Left forelimb (tissue), 1 donor: ENCODE measurements around the gene HES7.
"Not testable (repeated sequence)": the region's sequence is repeated elsewhere in the genome, so short reads cannot be mapped to it uniquely, and the experiment has no call there.

ENCODE experiments used
- DNase-seq: peaks from one replicate; pipeline ENCODE4 v3.0.0-alpha.2; 2018; ENCODE audit warnings: low spot score

HES7 gene

GRCh38 chr17:8100111-8100510, 23.8 kb downstream of the HES7 start:
- DNase-seq, result no peak

GRCh38 chr17:8096541-8096940, 27.4 kb downstream of the HES7 start:
- DNase-seq, result no peak

GRCh38 chr17:8095361-8095760, 28.5 kb downstream of the HES7 start:
- no peak for DNase-seq

- no peak for DNase-seq
Observed at GRCh38 chr17:8091033-8091687, 32.7 kb downstream of the HES7 start.

GRCh38 chr17:8089728-8090127, 34.2 kb downstream of the HES7 start:
- DNase-seq, result no peak

DNA sequence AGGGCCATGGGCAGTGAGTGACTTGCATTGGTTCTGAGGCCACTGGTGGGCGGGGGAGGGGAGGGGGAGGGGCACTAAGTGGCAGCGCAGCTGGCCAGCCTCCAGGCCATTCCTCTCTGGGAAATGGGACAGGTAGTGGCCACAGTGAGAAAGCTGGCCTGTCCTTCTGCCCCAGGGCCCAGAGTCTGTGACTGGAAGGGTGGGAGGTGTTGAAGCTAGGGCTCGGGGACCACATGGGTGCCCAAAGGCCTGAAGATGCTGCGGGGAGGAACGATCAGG, 36.0 kb downstream of the HES7 start:
- DNase-seq, result no peak

DNA sequence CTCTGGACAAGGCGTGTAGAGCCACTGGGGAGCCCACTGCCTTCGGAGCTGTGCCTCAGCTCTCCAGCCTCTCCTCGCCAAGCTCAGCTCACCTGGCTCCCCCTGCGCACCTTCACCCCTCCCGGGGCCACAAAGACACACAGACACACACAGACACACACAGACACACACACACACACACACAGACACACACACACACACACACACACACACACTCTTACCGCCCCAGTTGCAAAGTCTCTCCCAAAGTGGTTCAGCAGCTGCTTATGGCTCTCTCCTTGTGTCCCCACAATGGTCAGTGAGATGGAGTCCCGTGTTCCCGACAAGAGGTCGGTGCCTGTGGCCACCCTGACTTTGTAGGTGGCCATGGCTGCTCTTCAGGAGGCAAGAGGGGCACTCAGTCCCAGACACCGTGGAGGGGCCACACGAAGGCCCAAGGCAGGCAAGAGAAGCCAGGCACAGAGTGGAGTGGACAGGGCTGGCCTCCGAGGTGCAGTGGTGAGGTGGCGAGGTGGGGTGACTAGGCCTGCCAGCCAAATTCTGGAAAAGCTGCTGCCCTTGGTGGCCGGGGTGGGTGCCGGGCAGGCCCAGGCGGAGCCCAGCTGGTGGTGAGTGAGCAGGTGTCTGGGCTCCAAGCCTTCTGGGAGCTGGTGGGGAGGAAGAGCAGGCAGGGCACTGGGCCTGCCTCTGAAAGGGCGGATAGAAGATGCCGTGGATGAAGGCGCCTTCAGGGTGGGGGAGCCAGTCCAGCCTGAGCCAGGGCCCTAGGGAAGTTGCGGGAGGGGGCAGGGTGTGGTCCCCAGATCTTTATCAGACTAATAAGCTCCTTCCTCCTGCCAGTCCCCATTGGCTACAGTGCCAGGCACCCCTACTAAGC, 36.6 kb downstream of the HES7 start, which contains the start of gene ALOX12B:
Gene ALOX12B (minus strand): TSS at position 642 of the 877 bp plus-strand sequence. CDS start 274 bp downstream, at position 368.
- DNase-seq, result no peak

- DNase-seq, result no peak
Observed at GRCh38 chr17:8084250-8084649, 39.7 kb downstream of the HES7 start.

- no peak for DNase-seq
Observed at GRCh38 chr17:8082292-8082691, 41.6 kb downstream of the HES7 start.

GRCh38 chr17:8081876-8082275, 42.0 kb downstream of the HES7 start:
- no peak for DNase-seq

GRCh38 chr17:8080799-8081219, 43.1 kb downstream of the HES7 start:
- DNase-seq, result no peak

GRCh38 chr17:8080208-8080798, 43.6 kb downstream of the HES7 start:
- no peak for DNase-seq

GRCh38 chr17:8079291-8080207, 44.4 kb downstream of the HES7 start:
- DNase-seq, result peak; percentile 87

GRCh38 chr17:8077939-8078338, 46.0 kb downstream of the HES7 start:
- not testable (repeated sequence) for DNase-seq

- DNase-seq, result no peak
Observed at GRCh38 chr17:8076502-8077266, 47.2 kb downstream of the HES7 start.

DNA sequence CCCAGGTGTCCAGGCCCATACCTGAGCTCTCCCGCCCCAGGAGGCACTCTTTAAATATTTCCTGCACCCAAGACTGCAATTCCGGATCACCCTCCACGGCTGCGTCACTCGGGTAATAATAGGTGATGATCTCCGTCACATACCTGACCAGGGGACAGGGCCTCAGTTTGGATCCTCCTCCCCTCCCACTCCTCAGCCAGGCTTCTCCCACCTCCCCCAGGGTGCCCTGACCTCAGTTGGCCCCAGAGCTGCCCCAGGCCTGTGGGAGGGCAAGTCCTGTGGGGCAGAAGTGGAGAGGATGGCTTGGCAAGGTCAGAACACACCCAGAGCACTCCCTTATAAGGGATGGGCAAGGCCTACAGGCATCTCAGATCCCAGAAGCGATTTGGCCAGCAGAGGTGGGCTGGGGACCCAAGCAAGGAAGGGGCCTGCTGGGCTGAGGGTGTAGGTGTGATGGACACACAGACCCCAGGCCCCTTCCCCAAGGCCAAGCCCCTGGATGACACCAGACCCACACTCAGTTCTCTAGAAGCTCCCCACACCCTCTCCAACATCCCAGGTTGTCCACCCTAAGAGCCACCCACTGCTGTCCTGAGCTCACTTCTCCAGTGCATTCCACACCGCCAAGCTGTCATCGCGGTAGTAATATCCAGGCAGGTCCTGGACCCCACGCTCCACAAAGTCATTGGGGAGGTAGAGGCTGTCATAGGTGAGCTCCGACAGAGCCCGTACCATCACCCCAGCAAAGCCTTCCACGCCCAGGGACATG, 48.1 kb downstream of the HES7 start:
- no peak for DNase-seq

DNA sequence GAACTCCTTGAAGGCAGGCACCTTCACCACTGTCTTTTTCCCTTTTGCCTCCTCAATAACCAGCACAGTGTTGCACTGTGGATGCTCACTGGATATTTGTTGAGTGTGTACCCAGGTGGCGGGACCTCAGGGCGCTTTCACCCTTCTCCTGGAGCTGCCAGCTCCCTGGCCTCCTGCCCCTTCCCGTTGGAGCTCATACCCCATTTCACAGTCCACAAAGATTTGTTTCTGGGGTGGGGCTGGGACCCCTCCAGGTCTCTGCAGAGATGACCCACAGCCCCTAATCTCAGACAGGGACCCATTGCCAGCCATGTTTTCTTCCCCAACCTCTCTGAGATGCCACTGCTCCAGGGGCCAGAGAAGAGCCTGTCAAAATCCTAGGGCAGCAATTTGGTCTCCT, 48.8 kb downstream of the HES7 start:
- no peak for DNase-seq

DNA sequence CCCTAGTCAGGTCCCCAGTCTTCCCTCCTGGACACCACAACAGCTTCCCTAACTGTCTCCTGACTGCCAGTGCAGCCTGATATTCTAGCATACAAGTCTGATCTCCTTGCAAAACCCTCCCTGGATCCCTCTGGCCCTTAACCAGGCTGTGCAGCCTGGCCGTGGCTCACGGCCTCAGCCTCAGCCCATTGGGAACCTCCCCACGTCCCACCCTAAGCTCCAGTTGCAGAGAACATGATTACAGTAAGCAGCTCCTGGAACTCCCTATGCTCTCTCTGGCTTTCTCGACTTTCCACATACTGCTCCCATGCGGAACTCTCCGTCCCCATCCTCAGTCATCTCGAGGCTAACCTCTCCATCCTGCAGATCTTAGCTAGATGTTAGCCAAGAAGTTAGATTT, 49.4 kb downstream of the HES7 start:
- no peak for DNase-seq

DNA sequence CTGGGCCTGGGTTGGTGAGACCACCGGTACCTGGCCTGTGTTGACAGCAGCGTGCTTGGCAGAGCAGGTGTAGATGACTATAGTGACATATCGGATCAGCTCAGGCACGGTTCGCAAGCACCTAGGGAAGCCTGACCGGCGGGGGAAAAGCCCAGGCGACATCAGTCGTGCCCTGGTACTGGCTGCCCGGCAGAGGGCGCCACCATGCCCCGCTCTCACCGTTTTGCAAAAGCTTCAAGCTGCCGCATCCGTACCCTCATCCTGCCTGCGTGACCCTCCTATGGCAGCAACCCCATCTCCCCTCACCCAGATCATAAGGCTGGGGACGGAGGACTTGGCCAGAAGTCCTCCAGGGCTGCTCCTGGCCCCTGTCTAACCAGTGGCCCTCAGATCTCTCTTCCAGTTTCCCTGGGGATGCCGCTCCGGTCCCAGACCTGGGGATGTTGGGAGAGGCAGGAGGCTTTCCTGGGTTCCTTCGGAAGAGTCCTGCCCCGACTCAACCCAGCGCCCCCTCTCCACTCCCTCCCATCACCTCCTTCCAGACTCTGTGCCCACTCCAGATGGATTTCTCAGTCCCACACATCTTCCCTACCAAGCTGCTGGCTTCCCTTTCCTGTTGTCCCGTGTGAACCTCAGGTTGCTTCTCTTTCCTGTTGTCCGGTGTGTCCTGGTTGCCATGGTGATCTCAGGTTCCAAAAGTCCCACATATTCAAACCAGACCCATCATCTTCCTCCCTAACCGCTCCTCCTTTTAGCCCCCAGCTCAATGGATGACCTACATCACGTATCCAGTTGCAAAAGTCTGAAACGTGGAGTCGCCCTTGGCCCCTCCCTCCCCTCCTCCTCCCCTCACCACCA, 50.0 kb downstream of the HES7 start:
- no peak for DNase-seq
